Breast epithelium (tissue), 3 donors: Measurements from ENCODE around the gene TBC1D32.

Experiments
- POLR2A ChIP-seq: fragments of 450-650 bp; IDR thresholded peaks from one replicate; pipeline ENCODE4 v1.6.1; 2016; ENCODE audit warnings: antibody characterized with exemption, mild to moderate bottlenecking, moderate library complexity
- TF ChIP-seq, protein P1 (sequence below), 3 donors: fragments of 450-650 bp; IDR thresholded peaks; one replicate each; pipeline ENCODE4 v1.5.1; 2016 to 2017; ENCODE audit warnings: antibody characterized with exemption in 3 of 3, mild to moderate bottlenecking in 3 of 3, moderate library complexity in 3 of 3

- TF ChIP-seq, protein P1, sequence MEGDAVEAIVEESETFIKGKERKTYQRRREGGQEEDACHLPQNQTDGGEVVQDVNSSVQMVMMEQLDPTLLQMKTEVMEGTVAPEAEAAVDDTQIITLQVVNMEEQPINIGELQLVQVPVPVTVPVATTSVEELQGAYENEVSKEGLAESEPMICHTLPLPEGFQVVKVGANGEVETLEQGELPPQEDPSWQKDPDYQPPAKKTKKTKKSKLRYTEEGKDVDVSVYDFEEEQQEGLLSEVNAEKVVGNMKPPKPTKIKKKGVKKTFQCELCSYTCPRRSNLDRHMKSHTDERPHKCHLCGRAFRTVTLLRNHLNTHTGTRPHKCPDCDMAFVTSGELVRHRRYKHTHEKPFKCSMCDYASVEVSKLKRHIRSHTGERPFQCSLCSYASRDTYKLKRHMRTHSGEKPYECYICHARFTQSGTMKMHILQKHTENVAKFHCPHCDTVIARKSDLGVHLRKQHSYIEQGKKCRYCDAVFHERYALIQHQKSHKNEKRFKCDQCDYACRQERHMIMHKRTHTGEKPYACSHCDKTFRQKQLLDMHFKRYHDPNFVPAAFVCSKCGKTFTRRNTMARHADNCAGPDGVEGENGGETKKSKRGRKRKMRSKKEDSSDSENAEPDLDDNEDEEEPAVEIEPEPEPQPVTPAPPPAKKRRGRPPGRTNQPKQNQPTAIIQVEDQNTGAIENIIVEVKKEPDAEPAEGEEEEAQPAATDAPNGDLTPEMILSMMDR (IDR thresholded peaks at IDR 0.05), result no peak
- no peak for TF ChIP-seq POLR2A
Measured at GRCh38 chr6:121309768-121310469, 24.4 kb downstream of the TBC1D32 start.
